ENCODE data around the gene VANGL2.
A peak's percentile ranks its signal among the peaks of the same experiment; 100 is the strongest.

DNA sequence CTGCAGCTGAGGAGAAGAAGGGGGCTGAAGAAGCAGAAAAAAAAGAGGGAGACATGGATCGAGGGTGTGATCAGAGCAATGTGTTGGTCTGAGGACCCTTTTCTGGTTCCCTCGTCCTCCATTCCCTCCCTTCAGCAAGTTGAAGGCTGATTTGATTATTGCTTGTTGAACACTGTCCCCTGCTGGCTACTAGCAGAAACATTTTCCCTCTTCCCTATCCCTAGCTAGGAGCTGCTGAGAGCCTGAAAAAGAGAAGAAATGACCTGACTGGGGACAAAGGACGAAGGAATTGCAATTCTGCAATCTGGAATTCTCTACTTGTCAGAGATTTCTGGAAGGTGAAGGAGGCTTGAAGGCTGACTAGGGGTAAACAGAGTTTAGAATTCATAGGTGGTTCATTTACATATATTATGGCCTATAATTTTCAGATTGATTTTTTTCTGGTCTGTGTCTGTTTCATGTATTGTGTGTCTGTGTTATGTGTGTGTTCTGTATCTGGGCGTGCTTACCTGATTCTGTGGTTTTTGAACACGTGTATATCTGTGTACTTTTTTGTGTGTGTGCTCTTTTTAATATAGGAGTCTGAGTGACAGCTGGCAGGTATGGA lies 23.7 kb upstream of the VANGL2 start:
- TF ChIP-seq, protein P1, sequence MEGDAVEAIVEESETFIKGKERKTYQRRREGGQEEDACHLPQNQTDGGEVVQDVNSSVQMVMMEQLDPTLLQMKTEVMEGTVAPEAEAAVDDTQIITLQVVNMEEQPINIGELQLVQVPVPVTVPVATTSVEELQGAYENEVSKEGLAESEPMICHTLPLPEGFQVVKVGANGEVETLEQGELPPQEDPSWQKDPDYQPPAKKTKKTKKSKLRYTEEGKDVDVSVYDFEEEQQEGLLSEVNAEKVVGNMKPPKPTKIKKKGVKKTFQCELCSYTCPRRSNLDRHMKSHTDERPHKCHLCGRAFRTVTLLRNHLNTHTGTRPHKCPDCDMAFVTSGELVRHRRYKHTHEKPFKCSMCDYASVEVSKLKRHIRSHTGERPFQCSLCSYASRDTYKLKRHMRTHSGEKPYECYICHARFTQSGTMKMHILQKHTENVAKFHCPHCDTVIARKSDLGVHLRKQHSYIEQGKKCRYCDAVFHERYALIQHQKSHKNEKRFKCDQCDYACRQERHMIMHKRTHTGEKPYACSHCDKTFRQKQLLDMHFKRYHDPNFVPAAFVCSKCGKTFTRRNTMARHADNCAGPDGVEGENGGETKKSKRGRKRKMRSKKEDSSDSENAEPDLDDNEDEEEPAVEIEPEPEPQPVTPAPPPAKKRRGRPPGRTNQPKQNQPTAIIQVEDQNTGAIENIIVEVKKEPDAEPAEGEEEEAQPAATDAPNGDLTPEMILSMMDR (IDR thresholded peaks at IDR 0.05): peak; percentile 86 to 96 (median 90)
- no peak for TF ChIP-seq POLR2A (IDR thresholded peaks at IDR 0.05)
